GM19438 (cell line): Measurements from ENCODE around the gene CORO2B.
"Not testable (repeated sequence)": the region's sequence is repeated elsewhere in the genome, so short reads cannot be mapped to it uniquely, and the experiment has no call there.

Source experiments
- ATAC-seq: cut with Tn5 transposase; IDR thresholded peaks from one replicate; pipeline ENCODE4 v1.9.1; 2021; ENCODE audit warnings: low read depth; ENCODE audit not compliant: unreplicated experiment

Gene CORO2B

DNA sequence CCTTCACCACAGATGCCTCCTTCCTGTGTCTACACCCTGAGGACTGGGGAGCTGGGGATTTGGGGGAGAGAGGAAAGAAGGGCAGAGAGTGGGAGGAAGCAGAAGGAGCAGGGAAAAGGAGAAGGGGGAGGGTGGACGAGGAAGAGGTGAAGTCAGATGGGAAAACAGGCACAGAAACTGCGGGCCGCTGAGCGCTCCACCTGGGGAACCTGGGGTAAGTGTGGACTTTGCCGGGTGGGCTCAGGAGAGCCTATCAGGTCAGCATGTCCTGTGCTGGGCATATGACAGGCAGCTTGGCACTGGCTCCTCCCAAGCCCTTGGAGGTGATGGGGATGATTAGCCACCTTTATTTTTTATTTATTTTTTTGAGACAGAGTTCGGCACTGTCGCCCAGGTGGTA lies 62.6 kb downstream of the CORO2B start:
- ATAC-seq, result no peak

DNA sequence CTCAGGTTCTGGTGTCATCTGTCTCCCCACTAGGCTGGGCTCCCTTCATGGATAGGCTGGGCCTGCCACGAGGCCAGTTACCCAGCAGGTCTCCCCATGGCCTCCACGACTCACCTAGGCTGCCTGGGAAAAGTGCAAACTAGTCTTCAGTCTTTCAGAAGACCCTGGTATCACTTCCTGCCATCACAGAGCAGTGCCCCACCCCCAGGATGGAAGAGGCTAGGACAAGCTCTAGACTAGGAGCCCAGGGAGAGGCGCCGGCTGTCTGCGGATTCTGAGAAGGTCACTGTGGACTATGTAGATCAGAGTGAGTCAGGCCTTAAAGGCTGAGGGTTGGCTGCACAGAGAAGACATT lies 63.7 kb downstream of the CORO2B start:
- no peak for ATAC-seq

DNA sequence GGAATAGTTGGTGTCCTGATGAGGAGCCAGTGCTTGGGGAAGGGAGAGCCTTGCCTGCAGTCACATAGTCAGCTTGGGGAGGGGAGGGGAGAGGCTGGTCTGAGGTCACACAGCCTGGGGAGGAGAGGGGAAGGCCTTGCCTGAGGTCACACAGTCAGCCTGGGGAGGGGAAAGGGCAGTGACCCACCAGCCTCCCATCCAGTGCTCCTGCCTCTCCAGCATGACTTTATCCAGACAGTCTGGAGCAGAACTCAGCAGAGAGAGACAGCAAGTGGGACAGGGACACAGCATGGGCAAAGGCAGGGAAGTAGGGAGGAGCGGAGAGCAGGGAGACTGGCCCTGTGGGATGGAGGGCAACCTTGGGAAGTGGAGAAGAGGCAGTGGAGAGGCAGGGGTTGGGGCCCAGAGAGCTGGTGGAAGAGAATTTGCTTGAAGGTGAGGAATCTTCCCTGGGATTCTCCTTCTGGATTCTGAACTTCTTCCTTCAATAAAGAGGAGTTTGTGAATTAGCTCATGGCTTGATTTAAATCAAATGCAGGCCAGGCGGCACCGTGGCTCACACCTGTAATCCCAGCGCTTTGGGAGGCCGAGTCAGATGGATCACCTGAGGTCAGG lies 64.5 kb downstream of the CORO2B start:
- ATAC-seq, result no peak

DNA sequence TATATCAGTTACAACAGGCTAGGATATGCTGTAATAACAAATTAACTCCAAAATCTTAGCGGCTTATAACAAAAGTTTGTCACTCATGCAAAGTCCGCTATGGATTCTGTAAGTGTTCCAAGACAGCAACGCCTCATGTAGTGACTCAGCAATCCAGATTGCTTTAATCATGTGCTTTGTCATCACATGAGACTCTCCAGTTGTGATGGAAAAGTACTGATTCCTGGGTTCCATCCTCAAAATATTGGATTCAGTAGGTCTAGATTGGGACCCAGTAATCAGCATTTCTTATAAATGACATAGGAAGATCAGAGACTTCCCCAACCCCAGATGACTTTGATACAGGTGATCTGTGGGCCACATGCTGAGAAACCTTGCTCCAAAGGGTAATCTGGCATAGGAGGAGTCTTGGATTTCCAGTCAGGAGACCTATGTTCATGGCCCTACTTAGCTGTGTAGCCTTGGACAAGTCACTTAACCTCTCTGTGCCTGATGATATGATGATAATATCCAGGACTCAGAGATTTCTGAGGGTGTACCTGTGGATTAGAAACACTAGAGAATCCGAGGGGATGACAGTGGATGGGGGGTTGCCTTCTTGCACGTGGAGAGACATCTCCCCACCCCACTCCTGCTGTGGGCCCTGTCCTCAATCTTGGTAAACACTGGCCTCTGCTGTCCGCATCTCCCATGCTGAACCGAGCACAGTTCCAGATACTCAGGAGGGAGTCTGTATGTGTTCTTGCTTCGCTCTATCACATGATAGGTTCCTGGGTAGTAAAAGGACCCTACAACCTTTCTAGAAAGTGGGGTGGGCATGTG lies 65.5 kb downstream of the CORO2B start:
- ATAC-seq, result no peak

DNA sequence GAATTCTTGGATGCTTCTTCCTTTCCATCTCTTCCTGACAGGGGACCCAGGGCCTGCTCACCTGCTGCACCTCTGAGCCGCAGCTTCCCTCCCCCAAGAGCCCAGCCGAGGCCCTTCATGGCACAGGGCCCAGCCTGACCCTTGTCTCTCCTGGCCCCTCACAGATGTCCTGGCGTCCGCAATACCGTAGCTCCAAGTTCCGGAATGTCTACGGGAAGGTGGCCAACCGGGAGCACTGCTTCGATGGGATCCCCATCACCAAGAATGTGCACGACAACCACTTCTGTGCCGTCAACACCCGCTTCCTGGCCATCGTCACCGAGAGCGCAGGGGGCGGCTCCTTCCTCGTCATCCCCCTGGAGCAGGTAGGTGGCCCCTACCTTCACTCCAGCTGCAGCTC lies 66.2 kb downstream of the CORO2B start:
- no peak for ATAC-seq

DNA sequence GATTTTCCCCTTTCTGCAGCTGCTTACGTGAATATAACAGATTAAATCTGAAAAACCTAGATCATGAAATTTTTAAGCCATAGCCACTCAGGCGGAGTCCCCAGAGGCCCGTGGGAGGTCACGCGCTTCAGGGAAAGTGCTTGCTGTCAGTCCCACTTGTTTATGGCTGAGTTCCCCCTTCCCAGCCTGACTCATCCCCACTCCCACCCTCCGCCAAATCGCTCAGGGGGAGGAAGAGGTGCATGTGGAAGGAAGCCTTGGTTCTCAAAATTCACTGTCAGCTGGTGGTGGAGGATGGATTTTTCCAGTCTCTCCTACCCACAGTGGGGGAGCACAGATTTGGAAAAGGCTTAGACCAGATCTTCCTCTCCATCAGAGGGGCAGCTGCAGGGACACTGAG lies 67.4 kb downstream of the CORO2B start:
- no peak for ATAC-seq

DNA sequence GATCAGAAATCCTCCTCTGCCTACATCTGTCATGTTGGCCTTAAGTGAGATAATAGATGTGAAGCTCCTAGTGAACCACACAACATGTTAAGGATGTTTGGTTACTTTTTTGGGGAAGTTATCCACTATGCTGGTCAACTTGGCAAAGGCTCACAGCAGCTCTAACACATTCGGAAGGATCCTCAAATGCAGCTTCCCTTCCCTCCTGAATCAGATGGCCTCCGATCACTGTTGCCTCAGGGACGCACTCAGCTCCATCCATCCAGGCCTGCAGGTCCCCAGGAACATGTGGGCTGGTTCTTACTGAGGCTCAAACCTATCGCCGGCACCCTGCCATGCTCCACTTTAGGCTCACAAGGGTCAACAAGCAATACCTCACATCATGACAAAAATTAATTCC lies 67.9 kb downstream of the CORO2B start:
- ATAC-seq, result no peak

DNA sequence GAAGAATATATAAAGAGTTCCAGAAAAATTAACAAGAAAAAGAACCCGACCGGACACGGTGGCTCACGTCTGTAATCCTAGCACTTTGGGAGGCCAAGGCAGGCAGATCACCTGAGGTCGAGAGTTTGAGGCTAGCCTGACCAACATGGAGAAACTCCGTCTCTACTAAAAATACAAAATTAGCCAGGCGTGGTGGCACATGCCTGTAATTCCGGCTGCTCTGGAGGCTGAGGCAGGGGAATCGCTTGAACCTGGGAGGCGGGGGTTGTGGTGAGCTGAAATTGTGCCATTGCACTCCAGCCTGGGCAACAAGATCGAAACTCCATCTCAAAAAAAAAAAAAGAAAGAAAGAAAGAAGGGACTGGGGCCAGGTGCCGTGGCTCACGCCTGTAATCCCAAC lies 68.6 kb downstream of the CORO2B start:
- ATAC-seq, result not testable (repeated sequence)

DNA sequence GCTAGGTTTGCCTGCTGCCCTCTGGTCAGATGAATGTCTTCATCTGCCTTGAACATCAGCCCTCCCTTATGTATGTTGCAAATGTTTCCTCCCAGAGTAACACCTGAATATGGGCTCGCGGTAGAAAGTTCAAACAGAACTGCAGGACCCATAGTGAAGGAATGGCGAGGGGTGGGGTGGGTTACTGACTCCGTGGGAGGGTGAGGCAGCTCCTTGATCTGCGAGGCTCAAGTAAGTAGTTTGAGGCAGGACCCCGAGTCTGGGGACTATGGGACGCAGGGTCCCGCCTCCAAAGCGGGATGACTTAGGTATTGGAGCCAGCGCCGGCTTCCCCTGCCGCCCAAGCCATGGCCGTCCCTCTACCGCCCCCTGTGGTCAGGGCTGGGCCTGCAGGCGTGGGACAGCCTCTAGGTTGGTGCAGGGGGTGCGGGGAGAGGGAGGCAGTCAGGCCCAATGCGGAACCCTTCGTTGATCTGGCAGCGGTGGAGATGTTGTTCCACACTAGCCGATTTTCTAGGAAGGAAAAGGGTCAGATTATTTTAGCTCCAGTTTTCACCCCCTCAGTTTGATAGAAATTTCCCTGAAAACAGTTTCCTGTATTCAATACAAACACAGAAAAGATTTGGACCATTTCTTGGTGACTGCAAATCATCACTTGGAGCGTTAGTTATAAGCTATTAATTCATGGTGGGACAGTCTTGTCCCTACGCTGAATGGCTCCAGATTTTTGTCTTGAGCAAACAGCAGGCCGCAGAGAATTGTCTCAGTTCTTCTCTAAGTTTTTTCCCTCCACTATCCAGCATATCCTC lies 72.3 kb downstream of the CORO2B start:
- ATAC-seq, result no peak

DNA sequence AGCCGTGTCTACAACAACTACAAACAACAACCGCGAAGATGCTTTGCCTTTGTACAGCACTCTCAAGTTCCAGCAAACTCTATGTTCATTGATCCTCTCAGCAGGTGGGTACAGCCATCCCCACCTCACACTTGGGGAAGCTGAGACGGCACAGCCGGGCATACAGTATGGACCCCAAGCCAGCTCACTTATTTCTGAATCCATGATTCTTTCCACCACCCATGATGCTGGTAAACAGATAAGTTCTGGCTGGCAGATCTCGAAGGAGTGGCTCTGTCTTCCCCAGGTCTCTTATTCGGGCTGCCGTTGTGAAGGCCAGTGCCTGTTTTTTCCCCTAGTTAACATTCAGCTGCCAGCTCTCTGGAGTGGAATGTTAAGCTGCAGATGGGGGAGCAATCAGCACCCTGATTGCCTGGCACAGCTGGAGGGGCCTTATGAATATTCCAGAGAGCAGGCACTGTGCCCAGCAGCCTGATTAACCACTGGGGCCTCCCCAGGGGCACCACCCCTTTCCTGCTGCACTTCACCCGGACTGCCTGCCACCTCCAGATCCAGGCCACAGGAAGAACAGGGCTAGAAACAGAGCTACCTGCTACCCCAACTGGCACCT lies 73.2 kb downstream of the CORO2B start:
- ATAC-seq, result no peak

DNA sequence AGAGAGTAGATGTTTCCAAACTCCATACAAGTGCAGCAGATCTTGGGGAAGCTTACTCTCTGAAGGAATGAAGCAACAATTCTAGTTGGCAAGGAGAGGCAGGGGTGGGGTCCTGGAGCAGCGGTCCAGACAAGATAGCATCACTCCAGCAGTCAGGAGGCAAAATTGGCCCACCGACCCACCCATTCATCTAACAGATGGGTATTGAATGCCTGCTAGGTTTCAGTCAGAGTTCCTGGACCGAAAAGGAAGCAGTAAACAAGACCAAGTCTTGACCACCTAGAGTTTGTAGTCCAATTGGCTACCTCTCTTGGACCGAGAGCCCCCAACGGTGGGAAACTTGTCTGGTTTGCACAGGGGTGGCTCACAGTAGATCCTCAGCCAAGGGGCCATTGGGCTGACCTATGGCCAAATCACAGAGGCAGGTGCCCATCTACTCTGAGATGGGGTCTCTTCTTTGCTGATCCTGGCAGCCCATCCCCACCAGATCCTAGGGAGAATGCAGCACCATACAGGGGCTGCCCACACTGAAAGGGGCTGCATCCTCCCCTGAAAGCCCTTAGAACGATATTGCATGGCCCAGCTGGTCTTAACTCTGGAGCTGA lies 74.3 kb downstream of the CORO2B start:
- ATAC-seq, result no peak

DNA sequence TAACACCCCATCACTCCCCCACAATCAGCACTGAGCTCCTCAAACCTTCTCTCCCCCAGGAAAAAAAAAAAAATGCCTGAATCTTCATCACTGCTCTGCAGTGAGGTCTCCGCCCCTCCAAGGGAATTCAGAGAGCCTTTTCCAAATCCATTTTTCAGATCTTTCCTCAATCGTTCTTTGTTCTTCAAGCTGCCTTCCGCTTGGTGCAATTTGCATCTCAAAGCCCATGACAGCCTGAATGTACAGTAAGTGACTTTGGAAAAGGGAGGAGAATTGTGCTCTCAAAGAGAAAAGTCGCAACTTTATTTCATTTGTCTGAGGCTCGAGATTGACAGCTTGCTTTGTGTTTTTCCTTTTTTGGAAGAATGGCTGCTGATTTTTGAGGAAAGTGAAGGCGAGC lies 75.0 kb downstream of the CORO2B start:
- no peak for ATAC-seq

DNA sequence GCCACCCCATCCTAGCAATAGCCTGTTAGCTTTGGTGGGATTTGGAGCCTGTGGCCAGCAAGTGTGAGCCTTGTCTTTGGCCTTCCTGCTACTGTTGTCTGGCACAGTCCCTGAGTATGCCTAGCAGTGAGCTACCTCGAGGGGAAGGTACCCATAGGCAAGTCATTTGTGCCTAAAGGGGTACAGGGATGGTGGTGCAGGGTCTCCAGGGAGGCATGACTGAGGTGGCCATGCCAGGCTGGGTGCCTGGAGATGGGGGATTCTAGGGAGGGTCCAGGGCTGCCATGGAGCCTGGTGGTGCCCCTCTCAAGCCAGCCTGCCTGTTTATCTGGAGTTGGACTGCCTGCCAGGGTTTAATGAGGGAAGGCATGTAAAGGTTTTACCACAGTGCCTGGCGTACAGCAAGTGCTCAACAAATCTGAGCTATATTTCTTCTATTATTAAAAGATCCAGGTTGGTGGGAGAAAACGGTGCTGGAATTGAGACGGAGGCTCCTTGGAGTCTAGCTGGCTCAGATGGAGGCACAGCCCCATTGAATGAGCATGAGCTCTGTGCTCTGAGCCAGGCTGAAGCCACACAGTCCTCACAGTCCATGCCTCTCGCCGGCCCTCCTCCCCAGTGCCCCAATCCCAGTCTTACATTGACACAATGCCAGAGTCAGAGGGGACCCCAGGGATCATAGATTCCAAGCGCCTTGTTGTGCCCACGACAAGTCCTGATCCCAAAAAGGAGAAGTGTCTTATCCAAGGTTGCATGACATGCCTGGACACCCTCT lies 76.2 kb downstream of the CORO2B start:
- ATAC-seq, result no peak

DNA sequence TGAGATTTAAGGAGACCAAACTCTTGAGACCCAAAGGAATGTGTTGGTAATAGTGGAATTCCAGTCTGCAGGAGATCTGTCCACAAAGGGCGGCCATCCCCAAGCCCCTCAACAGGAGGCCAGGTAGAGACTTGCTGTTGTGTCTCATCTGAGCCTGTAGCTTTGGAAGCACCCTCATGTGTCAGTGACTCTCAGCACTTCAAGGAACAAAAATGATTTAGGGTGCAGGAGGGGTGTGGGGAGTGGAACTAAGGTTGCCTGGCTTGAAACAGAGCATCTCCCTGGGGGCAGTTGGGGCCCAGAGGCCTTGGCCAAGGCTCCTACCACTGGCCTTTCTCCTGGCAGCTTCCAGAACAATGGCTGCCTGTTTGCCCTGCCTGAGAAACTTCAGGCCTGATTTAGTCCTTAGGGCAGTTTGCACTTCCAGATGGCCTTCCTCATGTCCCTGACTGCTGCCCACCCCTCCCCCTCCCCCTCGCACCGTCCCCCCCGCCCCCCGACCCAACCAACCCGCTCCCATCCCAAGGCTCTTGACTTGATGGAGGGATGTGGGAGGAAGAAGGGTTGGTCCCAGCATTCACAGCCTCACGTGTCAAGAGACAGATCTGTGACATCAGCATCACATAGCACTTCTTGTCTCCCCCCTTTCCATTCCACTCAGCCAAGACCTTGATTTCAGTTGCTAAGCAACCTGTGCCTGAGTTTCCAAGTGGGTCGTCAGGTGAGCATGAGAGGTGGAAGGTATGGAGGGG lies 77.1 kb downstream of the CORO2B start:
- ATAC-seq, result no peak

DNA sequence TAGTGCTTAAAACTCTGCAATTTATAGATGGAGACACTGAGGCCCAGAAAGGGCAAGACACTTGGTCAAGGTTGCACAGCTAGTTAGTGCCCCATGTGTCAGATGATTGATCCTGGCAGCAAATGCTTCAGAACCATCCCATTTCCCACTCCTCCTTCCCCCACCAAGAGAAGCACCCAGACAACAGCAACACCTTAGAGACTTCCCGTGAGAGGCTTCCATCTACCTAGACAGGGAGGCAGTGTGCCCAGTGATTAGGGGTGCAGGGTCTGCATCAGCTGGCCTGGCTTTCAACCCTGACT lies 77.6 kb downstream of the CORO2B start:
- no peak for ATAC-seq

DNA sequence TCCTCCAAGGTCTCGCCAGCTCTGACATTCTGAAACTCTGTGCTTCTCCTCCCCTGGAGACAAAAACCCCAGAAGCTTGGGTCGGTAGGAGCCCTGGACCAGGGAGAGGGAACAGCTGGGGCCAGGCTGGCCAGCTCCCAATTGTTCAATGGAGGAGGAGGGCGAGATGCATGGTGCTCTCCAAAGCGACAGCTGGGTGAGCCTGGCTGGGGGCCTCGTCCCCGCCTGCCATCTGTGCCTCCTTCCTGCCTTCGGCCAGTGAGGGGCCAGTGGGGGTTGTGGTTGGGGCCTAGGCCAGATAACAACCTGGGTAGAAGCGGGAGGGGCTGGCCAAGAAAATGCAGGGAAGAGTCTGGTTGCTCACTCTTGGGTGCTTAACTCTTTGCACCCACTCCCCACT lies 79.4 kb downstream of the CORO2B start:
- no peak for ATAC-seq

DNA sequence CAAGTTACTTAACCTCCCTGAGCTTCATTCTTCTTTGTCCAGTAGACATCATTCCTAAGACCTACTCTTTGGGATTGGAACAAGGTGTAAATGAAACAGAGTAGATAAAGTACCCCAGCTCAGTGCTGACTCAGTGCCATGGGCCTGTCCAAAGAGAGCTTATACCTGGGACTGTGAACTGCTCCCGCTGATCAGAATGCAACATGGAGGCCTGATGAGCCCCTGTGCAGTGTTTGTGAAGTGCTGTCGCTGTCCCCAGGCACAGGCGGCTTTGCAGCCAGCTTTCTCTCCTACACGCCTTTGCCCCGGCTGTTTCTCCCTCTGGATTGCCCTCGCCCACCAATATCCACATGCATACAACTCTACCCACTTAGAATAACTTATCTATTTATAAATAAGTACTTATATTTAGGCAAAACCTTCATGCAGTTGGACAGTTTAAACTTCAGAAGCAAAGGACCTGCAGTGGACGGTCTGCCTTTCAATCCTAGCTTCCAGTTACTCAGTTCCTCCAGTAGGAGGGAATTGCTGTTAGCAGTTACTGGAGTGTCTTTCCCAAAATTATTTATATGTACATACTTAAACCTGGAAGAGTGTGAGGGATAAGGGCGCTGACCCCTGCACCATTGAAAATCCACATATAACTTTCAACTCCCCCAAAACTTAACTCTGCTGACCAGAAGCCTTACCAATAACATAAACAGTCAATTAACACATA lies 80.0 kb downstream of the CORO2B start:
- ATAC-seq, result no peak

DNA sequence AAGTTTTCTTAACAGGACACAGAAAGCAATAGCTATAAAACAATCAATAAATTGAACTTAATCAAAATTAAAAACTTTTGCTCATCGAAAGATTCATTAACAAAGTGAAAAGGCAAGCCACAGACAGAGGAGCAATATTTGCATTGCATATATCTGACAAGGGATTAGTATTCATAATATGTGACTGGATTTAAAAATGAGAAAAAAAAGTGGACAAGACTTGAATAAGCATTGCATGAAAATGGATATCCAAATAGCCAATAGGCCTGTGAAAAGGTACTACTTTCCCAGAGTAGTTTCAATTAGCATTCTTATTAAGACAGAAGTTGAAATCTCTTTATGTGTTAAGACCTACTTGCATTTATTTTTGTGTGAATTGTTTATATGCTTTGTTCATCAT lies 84.7 kb downstream of the CORO2B start:
- ATAC-seq, result no peak
